Thyroid gland (tissue), 4 donors: ENCODE data around the gene CERCAM. TPM values are rescaled to one million over a fixed set of nuclear protein-coding genes. Genes with fewer than 3 reads are reported as not detected.
A peak's percentile ranks its signal among the peaks of the same experiment; 100 is the strongest.

Source experiments
- DNase-seq, 2 donors: peaks; one replicate each; pipeline ENCODE4 v3.0.0-alpha.2; 2019
- H3K27ac ChIP-seq, 3 donors: fragments of 200-600 bp; sonication (generic); 1 replicate in 2 of 3; 2 replicates in 1 of 3; pipeline ENCODE4 v1.5.1; 2016 to 2019; ENCODE audit warnings: mild to moderate bottlenecking in 1 of 3, moderate library complexity in 1 of 3
- H3K27me3 ChIP-seq: fragments of 200-600 bp; sonication (generic); one replicate; pipeline ENCODE4 v1.5.1; 2019
- H3K36me3 ChIP-seq, 2 donors: fragments of 200-600 bp; sonication (generic); one replicate each; pipeline ENCODE4 v1.5.1; 2016 to 2019
- H3K4me1 ChIP-seq, 2 donors: fragments of 200-600 bp; sonication (generic); one replicate each; pipeline ENCODE4 v1.5.1; 2017 to 2019
- H3K4me3 ChIP-seq, 3 donors: fragments of 200-600 bp; sonication (generic); replicated peaks in 1 of 3; 1 replicate in 2 of 3; 2 replicates in 1 of 3; pipeline ENCODE4 v1.5.1; 2016; ENCODE audit warnings: mild to moderate bottlenecking in 1 of 3
- H3K9me3 ChIP-seq: fragments of 200-600 bp; sonication (generic); one replicate; pipeline ENCODE4 v1.5.1; 2017
- POLR2A ChIP-seq, 2 donors: fragments of 450-650 bp; IDR thresholded peaks; one replicate each; pipeline ENCODE4 v1.6.1; 2017; ENCODE audit warnings: antibody characterized with exemption in 2 of 2, mild to moderate bottlenecking in 2 of 2, moderate library complexity in 1 of 2
- WGBS, 2 donors: methylation state at CpG; one replicate each; pipeline ENCODE4 v1.1.5; 2017; 5-methylcytosine and 5-hydroxymethylcytosine counted together
- intact Hi-C: fragments of 100-400 bp; cut with DNase I; formaldehyde crosslinking; loops from one replicate; pipeline ENCODE4 v1.15.1; 2023
- total RNA-seq, 4 donors: library from RNA; depleted of rRNA; stranded (reverse); fragments of >200 nt; gene quantifications; one replicate each; pipeline ENCODE4 v1.2.3, GENCODE V29; 2016
- TF ChIP-seq, protein P1 (sequence below), 6 experiments: fragments of 200-600 bp in 3 of 6; fragments of 450-650 bp in 3 of 6; sonication (generic) in 3 of 6; IDR thresholded peaks; one replicate each; pipeline ENCODE4 v1.5.1; 2016 to 2019; ENCODE audit warnings: antibody characterized with exemption in 6 of 6, mild to moderate bottlenecking in 2 of 6, inconsistent platforms in 1 of 6, moderate library complexity in 1 of 6

Gene CERCAM, protein sequence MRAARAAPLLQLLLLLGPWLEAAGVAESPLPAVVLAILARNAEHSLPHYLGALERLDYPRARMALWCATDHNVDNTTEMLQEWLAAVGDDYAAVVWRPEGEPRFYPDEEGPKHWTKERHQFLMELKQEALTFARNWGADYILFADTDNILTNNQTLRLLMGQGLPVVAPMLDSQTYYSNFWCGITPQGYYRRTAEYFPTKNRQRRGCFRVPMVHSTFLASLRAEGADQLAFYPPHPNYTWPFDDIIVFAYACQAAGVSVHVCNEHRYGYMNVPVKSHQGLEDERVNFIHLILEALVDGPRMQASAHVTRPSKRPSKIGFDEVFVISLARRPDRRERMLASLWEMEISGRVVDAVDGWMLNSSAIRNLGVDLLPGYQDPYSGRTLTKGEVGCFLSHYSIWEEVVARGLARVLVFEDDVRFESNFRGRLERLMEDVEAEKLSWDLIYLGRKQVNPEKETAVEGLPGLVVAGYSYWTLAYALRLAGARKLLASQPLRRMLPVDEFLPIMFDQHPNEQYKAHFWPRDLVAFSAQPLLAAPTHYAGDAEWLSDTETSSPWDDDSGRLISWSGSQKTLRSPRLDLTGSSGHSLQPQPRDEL
- total RNA-seq: 10 to 100 TPM; 22.3 to 35.4 (median 27.2) TPM

DNA sequence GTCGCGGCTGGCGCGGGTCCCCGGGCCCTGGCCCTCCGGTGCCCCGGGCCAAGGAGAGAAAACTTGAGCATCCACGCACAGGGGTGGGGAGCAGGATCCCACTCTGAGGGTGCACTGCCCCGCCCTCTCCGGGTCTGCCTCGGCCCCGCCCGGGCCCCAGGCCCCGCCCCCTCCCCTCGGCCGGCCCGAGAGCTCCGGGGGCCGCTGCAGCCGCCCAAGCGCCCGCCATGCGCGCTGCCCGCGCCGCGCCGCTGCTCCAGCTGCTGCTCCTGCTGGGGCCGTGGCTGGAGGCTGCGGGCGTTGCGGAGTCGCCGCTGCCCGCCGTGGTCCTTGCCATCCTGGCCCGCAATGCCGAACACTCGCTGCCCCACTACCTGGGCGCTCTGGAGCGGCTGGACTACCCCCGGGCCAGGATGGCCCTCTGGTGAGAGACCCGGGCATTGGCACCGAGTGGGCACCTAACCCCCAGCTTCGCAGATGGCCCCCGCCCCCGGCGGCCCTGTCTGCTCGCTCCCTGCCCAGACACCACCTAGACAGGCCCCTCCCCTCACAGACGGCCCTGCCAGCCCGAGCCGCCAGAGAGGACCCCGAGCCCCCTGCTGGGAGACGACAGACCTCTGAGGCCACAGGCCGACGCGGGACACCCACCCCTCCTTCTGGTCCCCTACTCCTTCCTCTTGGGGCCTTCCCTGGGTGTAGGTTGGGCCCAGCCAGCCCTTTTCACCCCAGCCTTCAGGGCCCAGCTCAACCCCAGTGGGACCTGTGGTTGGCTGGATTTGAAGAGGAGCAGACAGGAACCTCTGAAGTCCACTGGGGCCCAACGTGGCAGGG lies at the start of gene CERCAM:
CERCAM (plus strand) TSS at position 207 of the 831 bp plus-strand sequence; CDS start at position 228, 21 bp downstream.
- intact Hi-C loops: no loop called here
- peak within 1 kb of the TSS; percentile 8 to 84 (median 47) for H3K27ac ChIP-seq
- H3K4me3 ChIP-seq: peak within 1 kb of the TSS; percentile 30 to 89 (median 78)
- peaks cover 17 to 25% of the 10 kb centered on the region in 2 donors for H3K4me1 ChIP-seq
- H3K27me3 ChIP-seq: no peaks in the 10 kb centered on the region
- peak; percentile 64 to 71 for DNase-seq
- WGBS, 2 donors: 2% methylated on average over 7 of the region's 59 CpGs; no CpG with 5 or more reads in 1 of the 2 donors
- no peaks in the 10 kb centered on the region for H3K36me3 ChIP-seq
- H3K9me3 ChIP-seq: no peaks in the 10 kb centered on the region
- peak in 1 of 2 donors; percentile 41 for TF ChIP-seq POLR2A (IDR thresholded peaks at IDR 0.05)
- TF ChIP-seq, protein P1, sequence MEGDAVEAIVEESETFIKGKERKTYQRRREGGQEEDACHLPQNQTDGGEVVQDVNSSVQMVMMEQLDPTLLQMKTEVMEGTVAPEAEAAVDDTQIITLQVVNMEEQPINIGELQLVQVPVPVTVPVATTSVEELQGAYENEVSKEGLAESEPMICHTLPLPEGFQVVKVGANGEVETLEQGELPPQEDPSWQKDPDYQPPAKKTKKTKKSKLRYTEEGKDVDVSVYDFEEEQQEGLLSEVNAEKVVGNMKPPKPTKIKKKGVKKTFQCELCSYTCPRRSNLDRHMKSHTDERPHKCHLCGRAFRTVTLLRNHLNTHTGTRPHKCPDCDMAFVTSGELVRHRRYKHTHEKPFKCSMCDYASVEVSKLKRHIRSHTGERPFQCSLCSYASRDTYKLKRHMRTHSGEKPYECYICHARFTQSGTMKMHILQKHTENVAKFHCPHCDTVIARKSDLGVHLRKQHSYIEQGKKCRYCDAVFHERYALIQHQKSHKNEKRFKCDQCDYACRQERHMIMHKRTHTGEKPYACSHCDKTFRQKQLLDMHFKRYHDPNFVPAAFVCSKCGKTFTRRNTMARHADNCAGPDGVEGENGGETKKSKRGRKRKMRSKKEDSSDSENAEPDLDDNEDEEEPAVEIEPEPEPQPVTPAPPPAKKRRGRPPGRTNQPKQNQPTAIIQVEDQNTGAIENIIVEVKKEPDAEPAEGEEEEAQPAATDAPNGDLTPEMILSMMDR (IDR thresholded peaks at IDR 0.05): peak in 2 of 6 experiments; percentile 1 to 21

DNA sequence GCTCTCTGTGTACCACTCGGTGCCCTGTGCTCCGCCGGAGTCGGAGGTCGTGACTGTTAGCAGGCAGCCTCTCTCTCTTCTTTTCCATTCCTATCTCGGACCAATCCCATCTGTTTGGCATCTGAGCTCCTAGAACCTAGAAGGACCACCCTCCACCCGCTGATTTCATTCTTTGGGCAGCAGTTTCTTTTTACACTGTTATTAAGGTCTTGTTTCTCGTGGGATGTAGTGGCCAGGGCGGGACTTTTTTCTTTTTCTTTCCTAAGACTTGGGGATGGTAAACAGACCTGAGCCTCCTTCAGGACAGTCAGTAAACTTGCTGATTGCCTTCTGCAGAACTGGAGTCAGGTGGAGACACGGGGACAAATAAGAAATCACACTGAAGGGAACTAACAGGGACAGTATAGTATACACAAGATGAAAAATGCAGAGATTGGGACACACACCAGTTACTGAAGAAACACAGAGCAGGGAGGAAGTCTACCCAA lies 49.0 kb upstream of the CERCAM start:
- DNase-seq: no peak
- H3K9me3 ChIP-seq: no peaks in the 10 kb centered on the region
- peak overlapping the region; percentile 52 to 81 (median 65) for H3K4me3 ChIP-seq
- H3K4me1 ChIP-seq: peaks cover 6 to 17% of the 10 kb centered on the region in 2 donors
- no peak for TF ChIP-seq POLR2A (IDR thresholded peaks at IDR 0.05)
- H3K36me3 ChIP-seq: no peaks in the 10 kb centered on the region
- intact Hi-C loops: no loop called here
- 1% methylated on average over 10 of the region's 10 CpGs for WGBS, 2 donors
- H3K27me3 ChIP-seq: no peaks in the 10 kb centered on the region
- H3K27ac ChIP-seq: peak overlapping the region; percentile 35 to 61 (median 41)

DNA sequence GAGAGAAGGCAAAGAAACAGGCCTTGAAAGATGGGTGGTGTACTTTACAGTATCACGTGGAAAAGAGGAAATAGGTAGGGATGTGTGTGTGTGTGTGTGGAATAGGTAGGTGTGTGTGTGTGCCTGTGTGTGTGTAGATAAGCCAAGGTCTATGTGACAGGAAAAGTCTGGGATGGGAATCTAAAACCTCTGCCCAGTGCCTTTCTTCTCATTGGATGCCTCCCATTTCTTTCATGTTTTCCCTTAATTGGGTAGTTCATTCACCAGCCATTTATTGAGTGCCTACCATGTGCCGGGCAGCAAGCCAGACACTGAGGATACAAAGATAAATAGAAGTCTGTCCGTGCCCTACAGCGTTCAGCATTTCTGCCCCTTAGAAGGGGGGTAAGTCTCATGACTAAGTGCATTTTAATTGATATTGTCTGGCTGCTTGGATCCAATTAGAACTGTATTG lies 48.4 kb upstream of the CERCAM start:
- Histone ChIP-seq H3K4me3 (peak overlapping the region in 2 of 3 donors; percentile 52 to 65), H3K4me1 (peaks cover 6 to 17% of the 10 kb centered on the region in 2 donors), H3K27ac (no peak overlapping the region), H3K9me3 (no peaks in the 10 kb centered on the region), H3K36me3 (no peaks in the 10 kb centered on the region), H3K27me3 (no peaks in the 10 kb centered on the region)
- no peak for TF ChIP-seq POLR2A (IDR thresholded peaks at IDR 0.05)
- TF ChIP-seq, protein P1 (IDR thresholded peaks at IDR 0.05): no peak
- WGBS, 2 donors: 63 to 64% methylated on average over 4 of the region's 4 CpGs
- intact Hi-C loops: no loop called here
- DNase-seq: no peak

DNA sequence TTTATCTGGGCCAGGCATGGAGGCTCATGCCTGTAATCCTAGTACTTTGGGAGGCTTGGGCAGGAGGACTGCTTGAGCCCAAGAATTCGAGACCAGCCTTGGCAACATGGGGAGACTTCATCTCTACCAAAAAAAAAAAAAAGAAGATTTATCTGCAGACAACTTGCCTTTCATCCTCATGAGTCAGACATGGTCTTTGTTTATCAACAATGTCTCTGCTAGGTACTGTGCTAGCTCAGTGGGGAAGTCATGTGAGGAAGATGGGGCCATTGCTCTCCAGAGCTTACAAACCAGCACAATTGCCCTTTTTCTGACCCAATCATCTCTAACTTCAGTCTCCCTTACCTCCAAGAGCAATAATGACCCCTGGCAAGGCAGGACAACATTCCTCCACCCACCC lies 47.9 kb upstream of the CERCAM start:
- no peak for DNase-seq
- intact Hi-C loops: no loop called here
- Histone ChIP-seq H3K27me3 (no peaks in the 10 kb centered on the region), H3K4me3 (no peak overlapping the region), H3K36me3 (no peaks in the 10 kb centered on the region), H3K27ac (no peak overlapping the region), H3K4me1 (peaks cover 6 to 17% of the 10 kb centered on the region in 2 donors), H3K9me3 (no peaks in the 10 kb centered on the region)
- 91 to 100% methylated on average over 1 of the region's 1 CpG for WGBS, 2 donors
- TF ChIP-seq, protein P1 (IDR thresholded peaks at IDR 0.05): no peak
- TF ChIP-seq POLR2A (IDR thresholded peaks at IDR 0.05): no peak

DNA sequence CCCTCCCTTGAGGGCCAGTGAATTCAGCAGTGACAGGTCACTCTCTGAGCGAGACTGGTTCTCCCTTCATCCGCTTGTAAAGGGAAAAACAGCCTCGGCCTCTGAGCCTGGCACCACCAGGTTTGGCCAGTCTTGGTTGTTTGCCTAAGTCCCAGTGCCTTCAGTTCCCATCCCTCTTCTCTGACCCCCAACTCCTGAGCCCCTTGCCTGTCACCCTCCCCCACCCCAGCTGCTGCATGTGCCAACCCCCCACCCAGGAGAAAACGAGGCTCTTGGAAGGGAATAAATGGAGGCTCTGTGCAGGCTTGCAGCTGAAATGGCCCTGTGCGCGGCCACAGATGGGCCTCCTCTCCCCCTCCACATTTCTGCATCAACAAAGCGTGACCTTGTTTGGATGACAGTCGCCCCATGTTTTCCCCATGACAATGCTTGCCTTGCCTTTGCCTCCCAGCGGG lies 46.4 kb upstream of the CERCAM start:
- 79 to 85% methylated on average over 9 of the region's 9 CpGs for WGBS, 2 donors
- no peak overlapping the region for H3K4me3 ChIP-seq
- no peaks in the 10 kb centered on the region for H3K27me3 ChIP-seq
- H3K27ac ChIP-seq: no peak overlapping the region
- no peaks in the 10 kb centered on the region for H3K9me3 ChIP-seq
- TF ChIP-seq, protein P1 (IDR thresholded peaks at IDR 0.05): no peak
- no peak for TF ChIP-seq POLR2A (IDR thresholded peaks at IDR 0.05)
- peaks cover 3 to 6% of the 10 kb centered on the region in 2 donors for H3K36me3 ChIP-seq
- intact Hi-C loops: no loop called here
- H3K4me1 ChIP-seq: peaks cover 6 to 17% of the 10 kb centered on the region in 2 donors
- DNase-seq: no peak
